AG09309 (cell line): ENCODE data around the gene ELFN1.

Source experiments
- DNase-seq: peaks from one replicate; pipeline ENCODE4 v3.0.0-alpha.2; 2010; ENCODE audit warnings: low read depth
- H3K4me3 ChIP-seq: 2 replicates; pipeline ENCODE4 v1.5.1; 2011; ENCODE audit warnings: mild to moderate bottlenecking, low read depth, low read length, moderate library complexity; ENCODE audit not compliant: control insufficient read depth
- TF ChIP-seq, protein P1 (sequence below): IDR thresholded peaks from 2 replicates; pipeline ENCODE4 v1.5.1; 2011; ENCODE audit warnings: mild to moderate bottlenecking, low read depth, low read length, inconsistent platforms; ENCODE audit not compliant: insufficient read depth, control insufficient read depth; ENCODE audit errors: missing control alignments

The ELFN1 gene

DNA sequence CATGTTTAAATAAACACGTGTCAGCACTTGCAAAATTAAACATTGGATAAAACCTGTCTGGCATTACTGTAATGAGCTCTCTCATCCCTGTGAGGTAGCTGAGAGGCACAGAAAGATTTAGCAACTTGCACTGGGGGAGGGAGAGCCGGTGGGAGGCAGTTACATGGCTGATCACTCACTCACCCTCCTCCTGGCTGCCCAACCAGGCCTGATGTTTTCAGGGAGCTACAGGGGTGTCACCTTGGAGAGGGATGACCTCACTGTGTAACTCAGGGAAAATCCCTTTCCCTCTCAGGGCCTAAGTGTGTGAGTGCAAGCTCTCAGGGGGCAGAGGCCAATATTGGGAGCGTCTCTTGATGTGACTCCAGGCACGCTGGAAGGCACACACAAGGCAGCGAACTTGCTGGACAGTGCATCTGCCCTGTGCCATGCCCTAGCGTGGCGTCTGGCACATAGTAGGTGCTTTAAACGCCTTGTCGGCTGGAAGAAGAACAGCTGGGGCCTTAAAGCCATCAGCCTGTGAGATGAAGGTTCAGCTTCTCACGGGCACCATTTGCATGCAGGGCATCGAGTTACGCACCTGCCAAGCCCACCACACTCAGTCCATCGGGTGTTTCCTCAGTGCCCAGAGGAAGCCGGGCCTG, 51.1 kb downstream of the ELFN1 start:
- no peak for DNase-seq

DNA sequence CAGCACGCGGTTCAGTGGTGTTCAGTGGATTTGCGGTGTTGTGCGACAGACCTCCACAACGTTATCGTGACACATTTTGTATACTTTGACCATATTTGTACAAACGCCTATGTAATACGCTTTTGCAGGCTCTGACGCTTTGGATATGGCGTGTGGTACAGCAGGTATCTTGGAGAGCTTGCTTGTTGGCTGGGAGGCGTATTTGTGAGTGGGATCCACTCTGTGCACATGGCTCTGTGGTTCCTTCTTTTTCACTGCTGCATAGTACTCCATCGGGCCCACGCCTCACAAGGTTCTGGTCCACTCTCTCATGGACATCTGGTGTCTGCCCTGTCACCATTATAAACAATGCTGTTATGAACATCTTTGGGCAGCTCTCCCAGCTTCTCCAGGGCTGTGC, 53.2 kb downstream of the ELFN1 start:
- H3K4me3 ChIP-seq = no peak overlapping the region
- DNase-seq = no peak
- TF ChIP-seq, protein P1, sequence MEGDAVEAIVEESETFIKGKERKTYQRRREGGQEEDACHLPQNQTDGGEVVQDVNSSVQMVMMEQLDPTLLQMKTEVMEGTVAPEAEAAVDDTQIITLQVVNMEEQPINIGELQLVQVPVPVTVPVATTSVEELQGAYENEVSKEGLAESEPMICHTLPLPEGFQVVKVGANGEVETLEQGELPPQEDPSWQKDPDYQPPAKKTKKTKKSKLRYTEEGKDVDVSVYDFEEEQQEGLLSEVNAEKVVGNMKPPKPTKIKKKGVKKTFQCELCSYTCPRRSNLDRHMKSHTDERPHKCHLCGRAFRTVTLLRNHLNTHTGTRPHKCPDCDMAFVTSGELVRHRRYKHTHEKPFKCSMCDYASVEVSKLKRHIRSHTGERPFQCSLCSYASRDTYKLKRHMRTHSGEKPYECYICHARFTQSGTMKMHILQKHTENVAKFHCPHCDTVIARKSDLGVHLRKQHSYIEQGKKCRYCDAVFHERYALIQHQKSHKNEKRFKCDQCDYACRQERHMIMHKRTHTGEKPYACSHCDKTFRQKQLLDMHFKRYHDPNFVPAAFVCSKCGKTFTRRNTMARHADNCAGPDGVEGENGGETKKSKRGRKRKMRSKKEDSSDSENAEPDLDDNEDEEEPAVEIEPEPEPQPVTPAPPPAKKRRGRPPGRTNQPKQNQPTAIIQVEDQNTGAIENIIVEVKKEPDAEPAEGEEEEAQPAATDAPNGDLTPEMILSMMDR = no peak

More for the DNA sequence above, 51.1 kb downstream of the ELFN1 start:
- TF ChIP-seq, protein P1 = no peak
- H3K4me3 ChIP-seq = no peak overlapping the region

DNA sequence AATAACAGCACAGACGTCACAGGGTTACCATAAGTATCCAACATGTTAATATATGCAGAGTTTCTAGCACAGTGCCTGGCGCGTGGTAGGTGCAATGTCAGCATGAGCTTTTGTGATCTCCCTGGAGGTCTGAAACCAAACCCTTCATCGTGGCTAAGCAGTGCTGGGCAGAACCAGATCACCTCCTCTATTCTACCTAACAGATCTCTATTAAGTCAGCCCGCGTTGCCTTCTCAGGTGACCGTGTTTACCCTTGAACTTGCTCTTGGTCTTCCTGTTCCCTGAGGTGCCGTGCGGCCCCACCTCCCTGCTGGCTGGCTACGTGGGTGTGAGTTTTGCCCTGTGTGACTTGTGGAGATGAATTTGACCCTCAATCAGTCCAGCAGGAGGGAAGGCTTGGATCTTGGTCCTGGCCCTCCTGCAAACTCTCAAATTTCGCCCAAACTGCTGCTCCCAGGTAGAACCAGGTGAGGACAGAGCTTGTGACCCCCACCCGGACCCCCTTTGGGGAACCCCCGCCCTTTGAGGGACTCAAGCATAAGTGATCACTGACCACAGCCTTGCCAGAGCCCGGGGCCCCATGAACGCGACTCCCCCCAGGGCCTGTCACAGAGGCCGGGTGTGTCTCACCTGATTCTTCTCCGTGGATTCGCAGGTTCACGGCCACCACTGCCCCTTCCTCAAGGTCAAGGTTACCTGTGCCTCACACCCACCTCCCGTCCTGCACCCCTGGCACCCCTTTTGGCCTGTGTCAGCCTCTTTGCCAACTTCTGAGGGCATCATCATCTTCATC, 54.2 kb downstream of the ELFN1 start:
- H3K4me3 ChIP-seq = no peak overlapping the region
- DNase-seq = no peak
- TF ChIP-seq, protein P1 = no peak

DNA sequence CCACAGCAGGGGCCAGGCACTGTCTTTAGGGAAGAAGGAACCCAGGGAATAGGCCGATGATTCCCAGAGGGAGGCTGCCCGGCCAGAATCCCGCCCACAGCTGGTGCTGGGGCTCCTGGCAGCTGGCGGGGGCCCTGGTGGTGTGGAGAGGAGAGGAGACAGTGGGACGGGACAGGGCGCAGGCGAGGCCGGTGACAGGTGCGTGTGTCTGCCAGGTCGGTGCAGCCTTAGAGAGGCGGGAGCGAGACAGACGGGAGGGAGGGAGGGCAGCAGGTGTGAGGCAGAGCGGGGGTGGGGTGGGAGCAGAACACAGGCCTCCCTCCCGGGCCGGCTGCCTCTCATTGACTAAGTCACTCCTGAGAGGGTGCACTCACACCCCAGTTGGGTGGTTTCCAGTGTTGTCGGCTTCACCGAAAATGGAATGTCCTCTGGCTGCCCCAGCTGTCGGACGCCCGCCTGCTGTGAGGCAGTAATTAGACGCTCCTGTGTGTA, 55.2 kb downstream of the ELFN1 start:
- no peak for DNase-seq
- TF ChIP-seq, protein P1 = no peak
- H3K4me3 ChIP-seq = no peak overlapping the region

DNA sequence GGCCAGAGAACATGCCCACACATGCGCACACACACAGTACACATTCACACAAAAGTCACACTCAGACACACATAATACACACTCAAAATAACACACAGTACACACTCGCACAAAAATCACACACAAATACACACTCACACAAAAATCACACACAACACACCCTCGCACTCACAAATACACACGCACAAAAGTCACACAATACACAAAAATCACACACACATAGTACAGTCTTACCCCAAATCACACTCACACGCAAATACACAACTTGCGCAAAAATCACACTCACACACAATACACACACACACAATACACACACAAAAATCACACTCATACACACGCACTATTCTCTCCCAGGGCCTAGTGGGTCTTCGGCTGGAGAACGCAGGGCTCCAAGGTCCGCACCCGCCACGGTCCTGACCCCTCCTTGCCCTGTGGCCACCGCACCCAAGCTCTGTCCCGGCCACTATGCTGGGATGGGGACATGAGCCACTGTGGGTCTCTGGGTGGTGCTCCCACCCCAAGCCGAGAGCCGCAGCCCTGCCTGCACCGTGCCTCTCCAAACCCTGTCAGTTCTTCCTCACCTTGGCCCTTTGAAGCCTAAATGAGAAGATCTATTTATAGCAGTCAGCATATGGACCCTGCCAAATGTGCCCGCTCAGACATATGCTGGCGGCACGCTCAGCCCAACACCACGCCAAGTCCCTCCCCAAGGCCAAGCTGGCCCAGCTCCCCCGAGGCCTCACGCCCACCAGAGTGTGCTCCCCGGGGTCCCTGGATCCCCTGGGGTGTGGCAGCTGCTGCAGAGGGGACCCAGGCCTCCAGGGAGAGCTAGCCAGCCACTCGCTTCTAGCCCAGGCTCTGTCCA, 55.9 kb downstream of the ELFN1 start:
- no peak overlapping the region for H3K4me3 ChIP-seq
- DNase-seq = no peak
- TF ChIP-seq, protein P1 = no peak

DNA sequence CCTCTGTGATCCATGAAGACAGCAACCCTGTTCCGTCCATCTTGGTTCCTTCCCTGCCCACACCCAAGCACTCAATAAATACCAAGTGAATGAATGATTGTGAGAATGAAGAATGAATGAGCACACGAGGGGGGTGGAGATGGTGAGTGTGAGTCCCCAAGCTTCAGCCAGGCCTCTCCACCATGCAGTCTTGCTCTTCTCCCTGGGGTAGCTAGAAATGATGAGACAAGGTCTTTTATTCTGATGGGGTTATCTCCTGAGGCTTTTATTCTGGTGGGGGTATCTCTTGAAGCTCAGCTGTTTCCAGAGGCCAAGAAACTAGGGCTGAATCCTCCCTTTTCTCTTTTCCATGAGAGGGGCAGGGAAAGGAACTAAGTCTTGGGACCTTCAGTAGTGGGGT, 57.0 kb downstream of the ELFN1 start:
- no peak overlapping the region for H3K4me3 ChIP-seq
- TF ChIP-seq, protein P1 = no peak
- no peak for DNase-seq
